ENCODE data around the gene ZNF555.
"Not testable (repeated sequence)": the region's sequence is repeated elsewhere in the genome, so short reads cannot be mapped to it uniquely, and the experiment has no call there.

The ZNF555 gene

GRCh38 chr19:2867025-2867991 lies 26.0 kb downstream of the ZNF555 start, which contains the start of gene ZNF556:
ZNF556 (plus strand) TSS chr19:2867335; CDS start chr19:2867422, 87 bp downstream.
- DNase-seq (ENCODE audit: low read depth) = no peak

GRCh38 chr19:2869618-2870017 lies 28.3 kb downstream of the ZNF555 start:
- DNase-seq (ENCODE audit: low read depth) = no peak

GRCh38 chr19:2872175-2872574 lies 30.9 kb downstream of the ZNF555 start:
- DNase-seq (ENCODE audit: low read depth) = not testable (repeated sequence)

- DNase-seq (ENCODE audit: low read depth) = no peak
Observed at GRCh38 chr19:2877398-2878331, 36.4 kb downstream of the ZNF555 start.

- DNase-seq (ENCODE audit: low read depth) = no peak
Observed at GRCh38 chr19:2883686-2884439, 42.6 kb downstream of the ZNF555 start.

GRCh38 chr19:2885736-2886135 lies 44.5 kb downstream of the ZNF555 start:
- DNase-seq (ENCODE audit: low read depth) = no peak

GRCh38 chr19:2887391-2887914 lies 46.2 kb downstream of the ZNF555 start:
- DNase-seq (ENCODE audit: low read depth) = no peak

GRCh38 chr19:2888731-2889224 lies 47.5 kb downstream of the ZNF555 start:
- peak; percentile 27 for DNase-seq (ENCODE audit: low read depth)

- DNase-seq (ENCODE audit: low read depth) = not testable (repeated sequence)
Observed at GRCh38 chr19:2890531-2890930, 49.3 kb downstream of the ZNF555 start.

- no peak for DNase-seq (ENCODE audit: low read depth)
Observed at GRCh38 chr19:2896694-2897093, 55.4 kb downstream of the ZNF555 start.

- DNase-seq (ENCODE audit: low read depth) = peak; percentile 95
Observed at GRCh38 chr19:2900296-2901252, 59.3 kb downstream of the ZNF555 start, which contains the start of gene ZNF57. ZNF57 (plus strand) TSS chr19:2900928; CDS start chr19:2901046, 118 bp downstream.

- no peak for DNase-seq (ENCODE audit: low read depth)
Observed at GRCh38 chr19:2902590-2903218, 61.4 kb downstream of the ZNF555 start.

GRCh38 chr19:2903326-2903725 lies 62.1 kb downstream of the ZNF555 start:
- not testable (repeated sequence) for DNase-seq (ENCODE audit: low read depth)

- no peak for DNase-seq (ENCODE audit: low read depth)
Observed at GRCh38 chr19:2905918-2906519, 64.7 kb downstream of the ZNF555 start.

GRCh38 chr19:2906631-2907195 lies 65.4 kb downstream of the ZNF555 start:
- DNase-seq (ENCODE audit: low read depth) = no peak

Data from activated T-cell treated with anti-CD3 and anti-CD28 coated beads for 1 hour (primary cell).